Activated CD8-positive, alpha-beta memory T cell treated with anti-CD3 and anti-CD28 coated beads for 48 hours (primary cell): ENCODE measurements around the gene C3.
A peak's percentile ranks its signal among the peaks of the same experiment; 100 is the strongest.
"Not testable (repeated sequence)": the region's sequence is repeated elsewhere in the genome, so short reads cannot be mapped to it uniquely, and the experiment has no call there.

Experiments used
- DNase-seq, 3 experiments: peaks; one replicate each; pipeline ENCODE4 v3.0.0-alpha.2; 2020; ENCODE audit warnings: low read depth in 2 of 3, low spot score in 2 of 3

The C3 gene

DNA sequence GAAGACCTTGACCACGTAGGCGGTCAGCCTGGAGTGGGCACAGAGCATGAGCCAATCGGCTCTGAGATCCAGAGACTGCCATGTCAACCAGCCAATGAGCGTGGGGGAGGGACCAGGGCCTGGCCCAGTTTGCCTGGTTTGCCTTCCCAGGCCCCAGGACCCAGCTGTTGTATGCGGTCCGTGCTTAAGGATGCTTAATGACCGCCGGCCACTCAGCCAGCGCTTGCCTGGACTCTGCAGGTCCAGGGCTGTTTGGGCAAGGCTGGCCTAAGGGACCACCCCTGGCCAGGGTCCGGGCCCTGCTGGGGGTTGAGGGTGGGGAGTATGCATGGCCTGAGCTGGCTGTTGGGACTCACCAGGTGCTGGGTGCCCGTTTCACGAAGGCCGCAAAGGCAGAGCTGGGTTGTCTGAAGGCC is 27.4 kb downstream of the C3 start:
- DNase-seq, result no peak

DNA sequence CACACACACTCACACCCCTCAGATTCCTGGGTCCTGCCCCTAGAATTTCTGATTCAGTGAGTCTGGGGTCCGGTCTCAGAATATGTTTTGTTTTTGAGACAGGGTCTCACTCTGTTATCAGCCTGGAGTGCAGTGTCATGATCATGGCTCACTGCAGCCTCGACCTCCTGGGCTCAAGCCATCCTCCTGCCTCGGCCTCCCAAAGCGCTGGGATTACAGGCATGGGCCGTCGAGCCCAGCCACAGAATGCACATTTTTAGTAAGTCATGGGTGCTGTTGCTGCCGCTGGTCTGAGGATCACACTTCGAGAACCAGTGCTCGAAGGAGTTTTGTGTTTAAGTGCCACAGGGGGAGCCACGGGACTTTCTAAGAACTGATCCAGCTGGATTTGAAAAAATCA is 28.4 kb downstream of the C3 start:
- DNase-seq, result no peak

DNA sequence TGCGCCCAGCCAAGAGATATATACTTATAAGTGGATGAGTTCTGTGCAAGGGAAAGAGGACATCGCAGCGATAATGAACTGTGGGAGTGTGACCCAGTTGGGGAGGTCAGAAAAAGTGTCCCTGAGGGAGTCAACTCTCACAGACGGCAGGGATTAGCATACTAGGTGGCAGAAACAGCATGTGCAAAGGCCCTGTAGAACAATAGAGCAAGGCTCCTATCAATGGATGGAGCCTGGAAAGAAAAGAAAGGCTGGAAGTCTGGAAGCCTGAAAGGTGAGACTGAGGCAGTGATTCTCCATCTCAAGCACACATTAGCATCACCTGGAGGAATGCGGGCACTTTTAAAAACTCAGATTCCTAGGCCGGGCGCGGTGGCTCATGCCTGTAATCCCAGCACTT is 29.1 kb downstream of the C3 start:
- DNase-seq, result no peak

DNA sequence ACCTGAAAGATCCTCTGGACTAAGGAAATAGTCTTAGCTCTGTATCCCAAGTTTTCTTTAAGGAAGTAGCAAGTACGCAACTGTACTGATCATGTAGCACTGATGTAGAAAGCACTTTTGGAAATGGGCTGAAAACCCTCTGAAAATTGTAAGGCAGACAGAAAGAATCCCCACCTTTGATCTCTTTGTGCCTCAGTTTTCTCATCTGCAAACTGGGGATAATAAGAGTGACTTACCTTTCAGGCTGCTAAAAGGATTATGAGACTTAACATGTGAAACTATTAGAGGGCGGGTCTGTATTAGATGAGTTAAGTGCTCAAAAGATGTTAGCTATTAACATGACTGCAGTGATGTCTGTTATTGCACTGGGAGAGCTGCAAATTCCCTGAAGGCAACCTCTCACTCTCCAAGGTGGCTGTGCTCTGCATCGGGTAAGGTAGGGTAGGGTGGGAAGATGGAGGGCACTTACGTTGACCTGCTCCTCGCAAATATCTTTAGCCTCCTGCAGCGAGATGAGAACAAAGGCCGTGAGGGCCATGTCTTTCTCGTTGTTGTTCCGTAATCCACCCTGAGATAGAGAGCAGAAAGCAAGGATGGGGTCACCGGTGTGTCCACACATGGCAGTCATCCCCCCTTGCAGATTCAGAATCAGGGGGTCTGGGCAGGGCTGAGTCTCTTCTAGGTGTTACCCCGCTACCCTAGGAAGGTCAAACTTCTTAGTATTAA is 30.1 kb downstream of the C3 start:
- DNase-seq, result no peak

DNA sequence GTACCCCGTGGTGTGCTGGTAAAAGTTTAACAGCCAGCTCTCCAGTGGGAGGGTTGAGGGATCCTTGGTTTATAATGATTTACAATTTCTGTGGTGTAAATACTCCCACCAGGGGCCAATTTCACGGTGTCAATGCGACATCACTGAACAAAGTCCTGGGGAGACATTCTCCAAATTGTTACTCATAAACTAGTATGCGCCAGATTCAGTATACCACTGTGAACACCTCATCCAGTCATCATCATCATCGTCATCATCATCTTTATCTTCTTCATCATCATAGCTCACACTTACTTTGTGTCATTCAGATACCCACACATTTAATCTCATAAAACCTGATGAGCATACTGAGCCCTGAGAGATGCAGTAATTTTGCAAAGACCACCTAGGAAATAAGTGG is 33.3 kb downstream of the C3 start:
- DNase-seq, result no peak

DNA sequence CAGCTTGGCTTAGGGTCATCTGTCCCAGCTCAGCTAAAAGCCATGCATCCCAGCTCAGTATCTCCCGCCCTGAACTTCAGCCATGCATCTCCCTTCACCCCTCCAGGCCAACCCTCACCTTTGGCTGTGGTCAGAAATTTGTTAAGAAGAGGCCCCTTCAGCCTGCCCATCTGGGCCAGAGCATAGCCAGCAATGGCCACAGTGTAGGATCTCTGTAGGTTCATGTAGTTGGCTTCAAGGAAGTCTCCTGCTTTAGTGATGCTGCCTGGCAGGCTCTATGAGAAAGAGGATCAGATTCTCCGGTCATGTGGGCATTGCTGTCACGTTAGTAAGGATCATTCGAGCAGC is 33.8 kb downstream of the C3 start:
- DNase-seq, result no peak

DNA sequence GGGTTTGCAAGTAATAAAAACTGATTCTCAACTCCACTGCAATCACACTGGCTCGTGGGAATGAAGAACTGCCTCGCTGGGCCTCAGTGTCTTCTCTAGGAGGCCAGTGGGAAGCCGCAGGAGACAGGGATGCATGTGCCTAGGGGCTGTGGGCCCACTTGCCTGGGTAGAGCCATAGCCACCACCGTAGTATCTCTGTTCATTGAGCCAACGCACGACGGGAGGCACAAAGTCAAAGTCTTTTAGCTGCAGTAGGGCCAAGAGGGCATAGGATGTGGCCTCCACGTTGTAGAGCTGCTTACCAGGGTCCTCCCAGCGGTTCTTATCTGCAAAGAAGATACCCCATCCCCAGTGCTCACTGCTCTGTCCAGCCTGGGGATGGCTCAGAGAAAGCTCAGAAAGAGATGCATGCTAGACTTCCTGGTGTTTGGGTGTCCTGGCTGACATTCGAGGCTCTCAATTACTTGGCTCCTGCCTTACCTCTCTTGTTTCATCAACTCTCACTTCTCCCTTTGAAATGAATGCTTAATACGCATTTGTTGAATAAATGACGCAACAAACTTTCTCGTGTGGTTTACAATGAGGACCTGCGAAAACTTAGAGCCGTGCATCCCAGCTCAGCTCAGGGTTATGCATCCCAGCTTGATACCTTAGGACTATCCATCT is 34.4 kb downstream of the C3 start:
- no peak for DNase-seq

DNA sequence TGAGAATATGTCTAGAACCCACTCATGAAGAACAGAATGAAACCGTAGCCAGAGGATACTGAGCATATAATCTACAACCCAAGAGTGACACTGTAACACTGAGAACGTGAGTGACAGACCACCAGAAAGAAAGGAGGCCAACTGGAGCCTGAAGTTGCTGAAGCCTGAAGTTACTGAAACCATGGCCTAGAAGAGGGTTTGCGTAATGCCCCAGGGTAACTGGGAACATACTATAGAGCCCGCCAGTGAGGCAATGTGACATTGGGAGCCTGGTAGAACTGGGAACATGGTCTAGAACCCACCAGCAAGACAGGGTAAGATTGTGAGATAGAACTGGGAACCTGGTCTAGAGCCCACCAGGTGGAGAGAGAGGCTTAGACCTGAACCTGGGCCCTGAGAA is 35.0 kb downstream of the C3 start:
- no peak for DNase-seq

DNA sequence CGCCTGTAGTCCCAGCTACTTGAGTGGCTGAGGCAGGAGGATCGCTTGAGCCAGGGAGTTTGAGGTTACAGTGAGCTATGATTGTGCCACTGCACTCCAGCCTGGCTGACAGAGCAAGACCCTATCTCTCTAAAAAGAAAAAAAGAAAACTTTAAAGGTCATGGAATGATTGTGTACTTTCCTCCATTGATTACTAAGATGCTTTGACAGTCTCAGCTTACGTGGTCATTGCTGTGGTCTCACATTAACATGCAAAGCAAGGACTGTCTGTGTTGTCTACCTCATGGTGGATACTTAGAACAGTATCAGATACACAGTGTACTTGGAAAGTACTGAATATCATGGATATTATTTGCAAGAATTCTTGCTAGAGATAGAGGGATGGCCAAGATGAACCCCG is 36.5 kb downstream of the C3 start:
- DNase-seq, result no peak

DNA sequence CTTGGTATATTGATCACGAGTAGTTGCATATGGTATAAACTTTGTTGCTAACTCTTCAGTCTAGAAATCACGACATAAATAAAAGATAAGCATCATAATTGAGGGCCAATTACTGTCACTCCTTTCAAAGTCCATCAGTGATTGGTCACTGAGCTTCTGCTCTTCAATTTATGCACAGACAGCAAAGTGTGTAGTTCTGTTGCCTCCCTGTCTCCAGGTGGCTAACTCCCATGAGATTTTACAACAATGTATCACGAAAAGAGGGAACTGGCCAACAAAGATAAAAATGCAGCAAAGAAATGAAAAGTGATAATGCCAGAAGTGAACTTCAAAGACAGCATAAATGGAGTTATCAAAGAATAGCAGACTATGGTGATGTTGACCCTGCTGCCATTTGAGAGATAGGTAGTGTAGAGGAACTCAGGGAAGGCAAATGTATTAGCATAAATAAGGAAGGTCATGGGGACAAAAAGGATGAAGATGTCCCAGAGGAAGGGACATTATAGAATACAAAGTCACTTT is 37.8 kb downstream of the C3 start:
- no peak for DNase-seq

DNA sequence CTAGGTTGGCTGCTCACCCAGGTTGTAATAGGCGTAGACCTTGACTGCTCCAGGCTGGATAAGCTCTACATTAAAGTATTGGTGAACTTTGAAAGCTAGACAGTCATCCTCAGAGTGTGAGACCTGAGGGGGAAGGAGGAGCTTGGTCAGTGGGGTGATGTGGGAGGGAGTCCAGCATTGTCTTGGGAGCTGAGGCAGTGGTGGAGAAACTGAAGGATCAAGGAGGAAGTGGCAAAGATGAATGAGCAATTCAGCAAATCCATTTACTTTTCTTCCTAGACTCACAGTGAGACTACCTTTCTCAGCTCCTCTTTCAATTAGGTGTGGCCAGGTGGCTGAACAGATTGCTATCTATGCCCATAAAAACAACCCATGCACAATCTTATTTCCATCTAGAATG is 40.3 kb downstream of the C3 start:
- DNase-seq, result no peak

DNA sequence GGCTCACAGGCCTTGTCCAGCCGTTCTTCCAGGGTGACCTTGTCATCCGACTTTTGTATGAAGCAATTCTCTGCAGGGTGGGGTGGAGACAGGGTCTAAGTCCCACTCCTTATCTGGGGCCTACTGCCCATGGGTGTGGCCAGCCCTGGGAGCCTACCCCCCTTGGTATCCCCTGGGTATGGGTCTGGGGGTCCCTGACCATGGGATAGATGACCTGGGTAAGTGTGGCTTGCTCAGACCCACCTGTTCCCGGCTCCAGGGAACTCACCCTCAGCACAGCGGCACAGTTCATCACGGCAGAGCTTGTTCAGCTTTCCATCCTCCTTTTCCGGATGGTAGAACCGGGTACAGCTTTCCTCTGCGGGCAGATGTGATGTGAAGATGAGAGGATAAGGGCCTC is 41.3 kb downstream of the C3 start:
- no peak for DNase-seq

DNA sequence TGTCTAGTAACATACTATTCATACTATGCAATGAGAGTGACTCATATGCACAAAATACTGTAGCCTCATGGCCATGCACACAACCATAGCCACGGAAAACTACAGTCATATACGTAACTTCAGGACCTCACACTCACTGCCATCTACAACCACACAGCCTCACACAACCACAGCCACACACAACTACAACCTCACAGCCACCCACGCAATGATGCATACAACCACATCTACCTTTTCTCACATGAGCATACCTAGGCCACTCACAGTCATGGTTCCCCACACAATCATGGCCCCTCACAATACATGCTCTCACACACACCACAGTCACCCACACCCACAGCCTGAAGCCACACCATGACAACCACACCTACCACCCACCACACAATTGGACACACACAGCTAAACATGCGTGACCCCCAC is 41.8 kb downstream of the C3 start:
- peak in 1 of 3 experiments; percentile 54 for DNase-seq

DNA sequence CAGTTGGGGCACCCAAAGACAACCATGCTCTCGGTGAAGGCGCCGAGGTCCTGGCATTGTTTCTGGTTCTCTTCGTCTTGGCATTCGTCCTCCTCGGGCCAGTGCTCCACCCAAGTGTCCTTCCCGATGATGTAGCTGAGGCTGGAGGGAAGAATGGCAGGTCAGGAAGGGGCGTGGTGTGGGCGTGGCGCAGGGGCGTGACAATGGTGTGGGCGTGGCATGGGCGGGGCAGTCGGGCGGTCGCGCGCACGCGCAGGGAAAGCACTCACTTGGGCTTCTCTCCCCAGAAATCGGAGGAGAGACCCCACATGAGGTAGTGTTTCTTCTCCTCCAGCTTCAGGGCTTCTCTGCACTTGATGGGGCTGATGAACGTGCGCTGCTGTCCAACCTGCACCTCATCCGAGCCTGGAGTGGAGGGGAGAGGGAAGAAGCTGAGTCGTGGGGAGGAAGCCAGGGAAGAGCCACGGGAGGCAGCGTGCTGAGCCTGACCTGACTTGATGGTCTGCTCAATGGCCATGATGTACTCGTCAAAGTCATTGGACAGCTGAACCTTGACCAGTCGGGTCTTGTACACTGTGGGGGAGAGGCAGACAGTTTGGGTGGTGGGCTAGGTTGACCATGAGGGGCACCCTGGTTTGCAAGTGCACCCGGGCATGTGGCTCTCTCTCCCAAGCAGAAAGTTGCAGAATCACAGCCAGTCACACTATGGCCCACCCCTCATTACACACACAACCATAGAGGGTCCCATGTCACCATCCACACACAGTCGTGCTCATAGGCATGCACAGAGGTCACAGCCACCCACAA is 42.4 kb downstream of the C3 start:
- DNase-seq, result peak in 1 of 3 experiments; percentile 68

DNA sequence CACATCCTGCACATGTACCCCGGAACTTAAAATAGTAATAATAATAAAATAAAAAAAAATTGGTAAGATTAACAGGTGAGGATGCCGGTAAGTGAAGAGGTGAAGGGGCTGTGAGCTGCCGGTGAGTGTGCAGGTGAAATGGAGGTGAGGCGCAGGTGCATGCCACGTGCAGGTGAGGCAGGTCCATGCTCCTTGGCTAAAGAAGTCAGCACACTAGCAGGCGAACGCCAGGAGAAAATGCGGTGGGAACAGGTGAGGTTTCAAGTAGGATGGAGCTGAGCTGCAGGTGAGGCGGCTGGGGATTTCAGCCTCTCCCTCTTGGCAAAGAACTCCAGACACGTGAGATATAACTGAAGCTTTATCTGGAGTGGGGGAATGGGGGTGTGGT is 43.0 kb downstream of the C3 start:
- no peak for DNase-seq

DNA sequence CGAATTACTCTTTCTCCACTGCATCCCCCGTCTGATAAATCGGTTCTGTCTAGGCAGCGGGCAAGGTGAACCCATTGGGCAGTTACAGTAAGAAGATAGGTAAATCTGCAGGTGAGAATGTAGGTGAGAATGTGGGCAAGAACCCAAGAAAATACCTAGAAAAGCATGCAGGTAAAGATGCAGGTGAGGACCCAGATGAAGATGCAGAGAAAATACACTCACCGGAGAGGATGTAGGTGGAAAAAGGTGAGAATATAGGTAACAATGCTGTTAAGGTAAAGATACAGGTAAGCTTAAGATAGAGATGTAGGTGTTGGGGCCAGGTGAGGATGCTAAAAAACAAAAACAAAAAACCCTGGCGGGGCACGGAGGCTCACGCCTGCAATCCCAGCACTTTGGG is 44.2 kb downstream of the C3 start:
- DNase-seq, result no peak

DNA sequence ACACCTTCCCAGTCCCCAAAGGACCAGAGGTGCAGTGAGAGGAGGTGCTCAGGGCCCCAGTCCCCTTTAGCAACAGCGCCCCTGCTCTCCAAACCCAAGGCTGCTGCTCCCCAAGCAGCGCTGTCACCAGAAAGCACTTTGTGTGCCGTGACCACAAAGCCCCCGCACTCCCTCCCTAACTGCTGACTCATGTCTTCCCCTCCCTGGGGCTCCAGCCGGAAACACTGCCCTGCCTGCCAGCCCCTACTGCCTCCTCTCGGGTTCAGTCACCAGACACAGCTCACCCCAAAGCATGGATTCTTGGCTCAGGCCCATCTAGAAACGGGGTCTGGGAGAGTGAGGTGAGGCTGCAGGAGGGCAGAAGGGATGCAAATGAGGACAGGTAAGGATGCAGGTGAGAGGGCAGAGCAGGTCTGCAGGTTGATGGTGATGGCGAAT is 45.6 kb downstream of the C3 start:
- DNase-seq, result peak in 2 of 3 experiments; percentile 76 to 87

DNA sequence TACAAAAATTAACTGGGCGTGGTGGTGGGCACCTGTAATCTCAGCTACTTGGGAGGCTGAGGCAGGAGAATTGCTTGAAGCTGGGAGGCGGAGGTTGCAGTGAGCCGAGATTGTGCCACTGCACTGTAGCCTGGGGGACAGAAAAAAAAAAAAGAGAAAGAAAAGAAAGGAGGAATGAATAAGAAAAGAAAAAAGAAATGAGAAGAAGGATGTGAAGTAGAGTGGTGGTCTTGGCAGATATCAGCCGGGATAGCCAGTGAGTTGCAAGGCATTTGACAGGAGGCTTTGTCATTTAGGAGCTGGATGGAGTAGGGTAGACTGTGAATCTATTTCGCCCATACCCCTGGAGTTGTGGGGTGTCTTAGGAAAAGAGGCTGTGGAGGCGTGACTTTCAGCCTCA is 46.0 kb downstream of the C3 start:
- not testable (repeated sequence) for DNase-seq

DNA sequence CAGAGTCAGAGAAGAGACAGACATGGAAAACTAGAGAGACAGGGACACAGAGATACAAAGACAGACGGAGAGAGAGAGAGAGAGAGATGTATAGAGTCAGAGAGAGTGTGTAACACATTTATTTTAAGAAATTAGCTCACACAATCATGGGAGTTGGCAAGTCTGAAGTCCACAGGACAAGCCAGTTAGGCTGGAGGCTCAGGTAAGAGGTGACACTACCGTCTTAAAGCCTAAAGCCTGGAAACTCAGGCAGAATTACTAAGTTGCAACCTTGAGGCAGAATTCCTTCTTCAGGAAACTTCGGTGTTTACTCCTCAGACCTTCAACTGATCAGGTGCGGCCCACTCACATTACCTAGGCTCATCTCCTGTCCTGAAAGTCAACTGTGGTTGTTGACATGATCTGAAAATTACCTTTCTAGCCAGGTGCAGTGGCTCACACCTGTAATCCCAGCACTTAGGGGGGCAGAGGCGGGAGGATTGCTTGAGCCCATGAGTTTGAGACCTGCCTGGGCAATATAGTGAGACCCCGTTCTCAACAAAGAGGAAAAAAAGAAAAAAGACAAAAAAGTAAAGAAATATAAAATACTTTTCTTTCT is 47.7 kb downstream of the C3 start:
- no peak for DNase-seq

DNA sequence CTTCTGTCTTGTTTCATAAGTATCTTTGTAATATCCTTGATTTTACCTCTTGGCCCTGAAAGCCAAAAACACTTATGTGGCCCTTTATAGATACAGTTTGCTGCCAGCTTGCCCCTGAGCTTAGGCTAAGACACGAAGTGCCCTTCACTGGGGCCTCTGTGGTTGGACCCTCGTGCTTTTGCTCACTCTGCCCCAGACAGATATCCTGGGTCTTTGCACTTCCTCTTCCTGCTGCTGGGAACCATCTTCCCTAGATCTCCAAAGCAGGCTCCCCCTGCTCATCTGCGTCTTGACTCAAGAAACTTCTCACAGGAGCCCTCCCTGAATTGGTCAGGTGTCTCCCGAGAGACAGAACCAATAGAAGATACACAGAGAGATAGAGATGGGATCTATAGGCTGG is 48.5 kb downstream of the C3 start:
- DNase-seq, result no peak

DNA sequence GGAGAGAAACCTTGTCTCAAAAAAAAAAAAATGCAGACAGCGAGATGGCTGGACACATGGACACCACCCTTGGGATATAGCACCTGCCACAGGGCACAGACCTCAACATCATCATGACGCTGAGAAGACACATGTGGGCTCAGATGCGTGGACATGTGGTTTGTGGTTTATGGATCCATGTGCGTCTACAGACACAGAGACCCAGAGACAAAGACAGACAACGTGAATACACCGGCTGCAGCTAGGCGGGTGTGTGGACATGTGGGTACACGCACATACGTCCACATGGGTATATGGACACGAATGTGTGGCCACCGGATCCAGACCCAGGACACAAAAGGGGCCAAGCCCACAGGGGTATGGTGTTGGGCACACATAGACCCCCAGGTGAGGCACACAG is 51.8 kb downstream of the C3 start:
- no peak for DNase-seq
